ENCODE data around the gene COL23A1.

COL23A1 gene

DNA sequence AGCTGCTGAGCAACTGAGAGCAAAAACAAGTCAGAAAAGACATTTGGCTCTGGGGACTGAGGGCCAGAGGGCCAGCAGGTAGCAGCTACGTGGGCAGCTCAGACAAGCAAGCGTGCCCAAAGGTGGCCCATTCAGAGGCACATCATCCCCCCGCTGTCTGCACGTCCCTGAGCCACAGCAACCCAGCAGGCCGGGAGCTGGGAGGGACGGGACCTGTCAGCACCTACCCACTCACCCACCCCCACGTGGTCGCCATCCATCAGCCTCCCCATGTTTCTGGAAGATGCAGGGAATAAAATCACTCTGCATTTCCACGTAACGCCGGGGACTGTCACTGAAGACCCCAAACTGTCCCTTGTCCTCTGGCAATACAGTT, 167.8 kb downstream of the COL23A1 start:
- peak overlapping the region; percentile 14 for H2AFZ ChIP-seq (ENCODE audit: low read length)
- no peak overlapping the region for H3K27ac ChIP-seq (replicated peaks; ENCODE audit: low read length)
- no peaks in the 10 kb centered on the region for H3K27me3 ChIP-seq (ENCODE audit: control insufficient read depth in 3 of 3, insufficient read depth in 3 of 3, low read depth in 1 of 3, low read length in 3 of 3)
- H4K91ac ChIP-seq (ENCODE audit: low read depth, low read length, poor library complexity), result no peak overlapping the region
- H2AK5ac ChIP-seq (ENCODE audit: low read depth, low read length), result no peak overlapping the region
- DNase-seq (ENCODE audit: low spot score), result no peak
- peak overlapping the region; percentile 22 for H2BK15ac ChIP-seq (ENCODE audit: low read length)
- H3K4me2 ChIP-seq (ENCODE audit: insufficient read depth, low read length, poor library complexity, severe bottlenecking), result no peak overlapping the region
- H3K18ac ChIP-seq (ENCODE audit: low read length), result peak overlapping the region; percentile 68
- peaks cover 34 to 47% of the 10 kb centered on the region in 2 donors for H3K4me1 ChIP-seq (ENCODE audit: control insufficient read depth in 2 of 2, insufficient read depth in 1 of 2, low read depth in 1 of 2, low read length in 2 of 2)
- H2BK5ac ChIP-seq (ENCODE audit: low read length), result peak overlapping the region; percentile 66
- no peak overlapping the region for H3K14ac ChIP-seq (ENCODE audit: low read length)
- H3K4ac ChIP-seq (ENCODE audit: low read length), result no peak overlapping the region
- H4K8ac ChIP-seq (ENCODE audit: low read depth, low read length), result no peak overlapping the region
- no peaks in the 10 kb centered on the region for H3K9me3 ChIP-seq (replicated peaks in 1 of 2; ENCODE audit: control insufficient read depth in 2 of 2, insufficient read depth in 1 of 2, low read depth in 1 of 2, low read length in 2 of 2)
- no peak overlapping the region for H3K4me3 ChIP-seq (ENCODE audit: low read length in 2 of 2)
- no peaks in the 10 kb centered on the region for H3K36me3 ChIP-seq (replicated peaks in 1 of 2; ENCODE audit: control insufficient read depth in 2 of 2, insufficient read depth in 2 of 2, low read length in 2 of 2)
- no peaks in the 10 kb centered on the region for H3K79me1 ChIP-seq (ENCODE audit: low read depth, low read length)
- H3K23ac ChIP-seq (ENCODE audit: low read depth, low read length, poor library complexity), result no peak overlapping the region
- H2BK120ac ChIP-seq (ENCODE audit: low read depth, low read length), result no peak overlapping the region
- no CpG with 5 or more reads among the region's 11 CpGs for whole genome bisulfite sequencing, 2 donors (ENCODE audit: extremely low coverage in 2 of 2, insufficient read length in 2 of 2, insufficient replicate concordance in 1 of 2)
- peak overlapping the region; percentile 67 for H2BK12ac ChIP-seq (ENCODE audit: low read length)
- H3K9ac ChIP-seq (ENCODE audit: low read depth, low read length, poor library complexity), result no peak overlapping the region

DNA sequence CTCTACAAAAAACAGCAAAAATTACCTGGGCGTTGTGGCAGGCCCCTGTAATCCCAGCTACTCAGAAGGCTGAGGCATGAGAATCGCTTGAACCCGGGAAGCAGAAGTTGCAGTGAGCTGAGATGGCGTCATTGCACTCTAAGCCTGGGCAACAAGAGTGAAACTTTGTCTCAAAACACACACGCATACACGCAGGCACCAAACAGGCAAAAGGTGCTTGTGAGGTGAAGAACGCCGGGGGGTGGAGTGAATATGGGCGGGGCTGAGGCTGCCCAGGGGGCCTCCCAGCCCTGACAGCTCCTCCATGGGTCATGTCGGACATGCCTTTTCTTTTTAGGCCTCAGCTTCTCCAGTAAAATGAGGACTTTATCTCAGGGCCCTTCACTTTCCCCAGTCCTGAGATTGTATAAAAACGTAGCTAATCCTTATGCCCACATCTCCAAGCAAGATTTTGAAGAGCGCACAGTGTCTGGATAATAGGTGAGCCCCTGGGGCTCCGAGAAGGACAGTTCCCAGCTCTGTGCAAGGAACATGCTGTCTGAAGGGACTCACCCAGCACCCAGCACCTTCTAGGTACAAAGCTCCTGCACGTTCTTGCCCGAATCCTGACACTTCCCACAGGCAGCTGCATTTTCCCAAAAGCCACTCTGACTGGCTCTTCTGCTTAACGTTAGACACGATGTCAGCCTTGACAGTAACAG, 168.3 kb downstream of the COL23A1 start:
- no peak overlapping the region for H3K14ac ChIP-seq (ENCODE audit: low read length)
- H3K9ac ChIP-seq (ENCODE audit: low read depth, low read length, poor library complexity), result no peak overlapping the region
- H2AFZ ChIP-seq (ENCODE audit: low read length), result peak overlapping the region; percentile 14
- no peak for DNase-seq (ENCODE audit: low spot score)
- H3K27ac ChIP-seq (replicated peaks; ENCODE audit: low read length), result no peak overlapping the region
- peak overlapping the region; percentile 66 for H2BK5ac ChIP-seq (ENCODE audit: low read length)
- H3K18ac ChIP-seq (ENCODE audit: low read length), result peak overlapping the region; percentile 68
- no peak overlapping the region for H3K4me3 ChIP-seq (ENCODE audit: low read length in 2 of 2)
- H3K36me3 ChIP-seq (replicated peaks in 1 of 2; ENCODE audit: control insufficient read depth in 2 of 2, insufficient read depth in 2 of 2, low read length in 2 of 2), result no peaks in the 10 kb centered on the region
- H2BK15ac ChIP-seq (ENCODE audit: low read length), result peak overlapping the region; percentile 22
- H4K91ac ChIP-seq (ENCODE audit: low read depth, low read length, poor library complexity), result no peak overlapping the region
- H4K8ac ChIP-seq (ENCODE audit: low read depth, low read length), result no peak overlapping the region
- H3K79me1 ChIP-seq (ENCODE audit: low read depth, low read length), result no peaks in the 10 kb centered on the region
- no peaks in the 10 kb centered on the region for H3K27me3 ChIP-seq (ENCODE audit: control insufficient read depth in 3 of 3, insufficient read depth in 3 of 3, low read depth in 1 of 3, low read length in 3 of 3)
- H3K9me3 ChIP-seq (replicated peaks in 1 of 2; ENCODE audit: control insufficient read depth in 2 of 2, insufficient read depth in 1 of 2, low read depth in 1 of 2, low read length in 2 of 2), result no peaks in the 10 kb centered on the region
- H2BK120ac ChIP-seq (ENCODE audit: low read depth, low read length), result no peak overlapping the region
- H3K4me2 ChIP-seq (ENCODE audit: insufficient read depth, low read length, poor library complexity, severe bottlenecking), result no peak overlapping the region
- no peak overlapping the region for H3K4ac ChIP-seq (ENCODE audit: low read length)
- WGBS, 2 donors (ENCODE audit: extremely low coverage in 2 of 2, insufficient read length in 2 of 2, insufficient replicate concordance in 1 of 2), result no CpG with 5 or more reads among the region's 17 CpGs
- peak overlapping the region; percentile 67 for H2BK12ac ChIP-seq (ENCODE audit: low read length)
- peaks cover 36 to 43% of the 10 kb centered on the region in 2 donors for H3K4me1 ChIP-seq (ENCODE audit: control insufficient read depth in 2 of 2, insufficient read depth in 1 of 2, low read depth in 1 of 2, low read length in 2 of 2)
- no peak overlapping the region for H3K23ac ChIP-seq (ENCODE audit: low read depth, low read length, poor library complexity)
- H2AK5ac ChIP-seq (ENCODE audit: low read depth, low read length), result no peak overlapping the region

DNA sequence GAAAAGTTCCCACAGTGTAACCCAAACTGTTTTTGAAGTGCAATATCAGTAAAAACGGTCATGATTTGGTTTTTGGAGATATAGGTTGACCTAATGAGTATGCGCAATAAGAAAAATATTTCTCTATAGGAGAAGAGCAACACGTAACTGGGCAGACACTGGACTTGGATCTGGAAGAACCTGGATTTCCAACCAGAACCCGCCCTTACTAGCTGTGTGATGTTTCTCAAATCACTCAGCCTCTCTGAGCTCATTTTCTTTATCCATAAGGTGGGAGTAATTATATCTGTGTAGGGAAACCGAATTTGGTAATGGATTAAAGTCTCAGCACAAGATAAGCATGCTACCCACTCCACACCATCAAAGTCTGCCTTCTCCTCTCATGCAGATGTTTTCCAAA, 169.1 kb downstream of the COL23A1 start:
- Histone ChIP-seq H2BK15ac (ENCODE audit: low read length) (no peak overlapping the region), H3K18ac (ENCODE audit: low read length) (no peak overlapping the region), H3K23ac (ENCODE audit: low read depth, low read length, poor library complexity) (no peak overlapping the region), H3K9me3 (replicated peaks in 1 of 2; ENCODE audit: control insufficient read depth in 2 of 2, insufficient read depth in 1 of 2, low read depth in 1 of 2, low read length in 2 of 2) (no peaks in the 10 kb centered on the region), H4K91ac (ENCODE audit: low read depth, low read length, poor library complexity) (no peak overlapping the region), H3K36me3 (replicated peaks in 1 of 2; ENCODE audit: control insufficient read depth in 2 of 2, insufficient read depth in 2 of 2, low read length in 2 of 2) (no peaks in the 10 kb centered on the region), H2AFZ (ENCODE audit: low read length) (no peak overlapping the region), H3K4me2 (ENCODE audit: insufficient read depth, low read length, poor library complexity, severe bottlenecking) (no peak overlapping the region), H3K14ac (ENCODE audit: low read length) (no peak overlapping the region), H3K27me3 (ENCODE audit: control insufficient read depth in 3 of 3, insufficient read depth in 3 of 3, low read depth in 1 of 3, low read length in 3 of 3) (no peaks in the 10 kb centered on the region), H3K4ac (ENCODE audit: low read length) (no peak overlapping the region), H2BK5ac (ENCODE audit: low read length) (no peak overlapping the region), H2BK120ac (ENCODE audit: low read depth, low read length) (no peak overlapping the region), H4K8ac (ENCODE audit: low read depth, low read length) (no peak overlapping the region), H3K4me1 (ENCODE audit: control insufficient read depth in 2 of 2, insufficient read depth in 1 of 2, low read depth in 1 of 2, low read length in 2 of 2) (peaks cover 36 to 40% of the 10 kb centered on the region in 2 donors), H3K27ac (replicated peaks; ENCODE audit: low read length) (peak overlapping the region; percentile 78), H2BK12ac (ENCODE audit: low read length) (no peak overlapping the region), H3K9ac (ENCODE audit: low read depth, low read length, poor library complexity) (no peak overlapping the region), H2AK5ac (ENCODE audit: low read depth, low read length) (no peak overlapping the region), H3K4me3 (ENCODE audit: low read length in 2 of 2) (no peak overlapping the region), H3K79me1 (ENCODE audit: low read depth, low read length) (no peaks in the 10 kb centered on the region)
- no peak for DNase-seq (ENCODE audit: low spot score)
- no CpG with 5 or more reads among the region's 5 CpGs for WGBS, 2 donors (ENCODE audit: extremely low coverage in 2 of 2, insufficient read length in 2 of 2, insufficient replicate concordance in 1 of 2)

DNA sequence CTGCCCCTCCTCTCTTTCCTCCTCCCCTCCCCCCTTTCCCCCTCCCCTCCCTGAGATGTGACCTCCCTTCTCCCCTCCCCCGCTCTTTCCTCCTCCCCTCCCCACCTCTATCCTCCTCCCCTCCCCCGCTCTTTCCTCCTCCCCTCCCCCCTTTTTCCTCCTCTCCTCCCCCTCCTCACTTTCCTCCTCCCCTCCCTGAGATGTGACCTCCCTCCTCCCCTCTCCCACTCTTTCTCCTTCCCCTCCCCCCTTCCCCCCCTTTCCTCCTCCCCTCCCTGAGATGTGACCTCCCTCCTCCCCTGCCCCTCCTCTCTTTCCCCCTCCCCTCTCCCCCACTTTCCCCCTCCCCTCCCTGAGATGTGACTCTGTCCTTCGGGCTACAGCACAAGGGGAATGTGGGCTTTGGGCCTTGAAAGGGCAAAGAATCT, 169.8 kb downstream of the COL23A1 start:
- WGBS, 2 donors (ENCODE audit: extremely low coverage in 2 of 2, insufficient read length in 2 of 2, insufficient replicate concordance in 1 of 2), result 100% methylated on average over 1 of the region's 3 CpGs; no CpG with 5 or more reads in 1 of the 2 donors
- H3K14ac ChIP-seq (ENCODE audit: low read length), result no peak overlapping the region

More for the DNA sequence above, 169.8 kb downstream of the COL23A1 start:
- no peak overlapping the region for H4K8ac ChIP-seq (ENCODE audit: low read depth, low read length)
- H4K91ac ChIP-seq (ENCODE audit: low read depth, low read length, poor library complexity), result no peak overlapping the region
- no peak overlapping the region for H2BK15ac ChIP-seq (ENCODE audit: low read length)
- H2AK5ac ChIP-seq (ENCODE audit: low read depth, low read length), result no peak overlapping the region
- H2BK120ac ChIP-seq (ENCODE audit: low read depth, low read length), result no peak overlapping the region
- peaks cover 36 to 37% of the 10 kb centered on the region in 2 donors for H3K4me1 ChIP-seq (ENCODE audit: control insufficient read depth in 2 of 2, insufficient read depth in 1 of 2, low read depth in 1 of 2, low read length in 2 of 2)
- no peak overlapping the region for H2BK12ac ChIP-seq (ENCODE audit: low read length)
- no peak overlapping the region for H3K9ac ChIP-seq (ENCODE audit: low read depth, low read length, poor library complexity)
- H2AFZ ChIP-seq (ENCODE audit: low read length), result peak overlapping the region; percentile 79
- no peak overlapping the region for H3K4ac ChIP-seq (ENCODE audit: low read length)
- H3K23ac ChIP-seq (ENCODE audit: low read depth, low read length, poor library complexity), result no peak overlapping the region
- peak overlapping the region; percentile 40 for H3K4me2 ChIP-seq (ENCODE audit: insufficient read depth, low read length, poor library complexity, severe bottlenecking)
- H3K18ac ChIP-seq (ENCODE audit: low read length), result no peak overlapping the region
- H3K79me1 ChIP-seq (ENCODE audit: low read depth, low read length), result no peaks in the 10 kb centered on the region
- peak; percentile 78 for DNase-seq (ENCODE audit: low spot score)
- H3K27me3 ChIP-seq (ENCODE audit: control insufficient read depth in 3 of 3, insufficient read depth in 3 of 3, low read depth in 1 of 3, low read length in 3 of 3), result no peaks in the 10 kb centered on the region
- H3K4me3 ChIP-seq (ENCODE audit: low read length in 2 of 2), result no peak overlapping the region
- H2BK5ac ChIP-seq (ENCODE audit: low read length), result no peak overlapping the region
- H3K9me3 ChIP-seq (replicated peaks in 1 of 2; ENCODE audit: control insufficient read depth in 2 of 2, insufficient read depth in 1 of 2, low read depth in 1 of 2, low read length in 2 of 2), result no peaks in the 10 kb centered on the region
- H3K36me3 ChIP-seq (replicated peaks in 1 of 2; ENCODE audit: control insufficient read depth in 2 of 2, insufficient read depth in 2 of 2, low read length in 2 of 2), result no peaks in the 10 kb centered on the region
- peak overlapping the region; percentile 78 for H3K27ac ChIP-seq (replicated peaks; ENCODE audit: low read length)

Data from neuronal stem cell (in vitro differentiated cells).